Adrenal gland (tissue), 12 donors: Measurements from ENCODE around the gene CEP104. TPM values are rescaled to one million over a fixed set of nuclear protein-coding genes. Genes with fewer than 3 reads are reported as not detected.

ENCODE experiments used
- DNase-seq, 7 donors: peaks; one replicate each; pipeline ENCODE4 v3.0.0-alpha.2; 2019 to 2020
- H3K27ac ChIP-seq, 5 donors: fragments of 200-600 bp; sonication (generic) in 4 of 5; 1 replicate in 3 of 5; 2 replicates in 2 of 5; pipeline versions ENCODE4 v1.5.1 to v1.8.0; 2016 to 2020; ENCODE audit warnings: mild to moderate bottlenecking in 1 of 5
- H3K27me3 ChIP-seq: fragments of 200-600 bp; 2 replicates; pipeline ENCODE4 v1.8.0; 2021
- H3K36me3 ChIP-seq, 2 donors: fragments of 200-600 bp; replicated peaks in 1 of 2; 1 replicate in 1 of 2; 2 replicates in 1 of 2; pipeline versions ENCODE4 v1.5.1 to v1.8.0; 2018 to 2022
- H3K4me1 ChIP-seq, 2 donors: fragments of 200-600 bp; replicated peaks in 1 of 2; 1 replicate in 1 of 2; 2 replicates in 1 of 2; pipeline versions ENCODE4 v1.5.1 to v1.8.0; 2018 to 2021
- H3K4me3 ChIP-seq, 4 donors: fragments of 200-600 bp; sonication (generic) in 3 of 4; one replicate each; pipeline ENCODE4 v1.5.1; 2016 to 2018
- H3K9me3 ChIP-seq, 3 donors: fragments of 200-600 bp; sonication (generic) in 1 of 3; replicated peaks in 1 of 3; 1 replicate in 2 of 3; 2 replicates in 1 of 3; pipeline versions ENCODE4 v1.5.1 to v1.8.0; 2016 to 2021
- CTCF ChIP-seq, 6 experiments: fragments of 450-650 bp in 4 of 6; fragments of 200-600 bp in 2 of 6; sonication (generic) in 1 of 6; IDR thresholded peaks; 1 replicate in 5 of 6; 2 replicates in 1 of 6; pipeline versions ENCODE4 v1.5.1 to v1.8.0; 2016 to 2021; ENCODE audit warnings: antibody characterized with exemption in 6 of 6, mild to moderate bottlenecking in 2 of 6, moderate library complexity in 1 of 6
- POLR2A ChIP-seq, 2 donors: fragments of 450-650 bp; IDR thresholded peaks; one replicate each; pipeline ENCODE4 v1.6.1; 2017; ENCODE audit warnings: antibody characterized with exemption in 2 of 2, mild to moderate bottlenecking in 2 of 2, moderate library complexity in 1 of 2
- WGBS, 4 donors: extraction: QIAGEN DNeasy Blood & Tissue Kit in 2 of 4; methylation state at CpG; one replicate each; pipeline versions ENCODE4 v1.1.5 to v1.1.7; 2013 to 2017; 5-methylcytosine and 5-hydroxymethylcytosine counted together
- intact Hi-C, 2 donors: fragments of 100-400 bp; cut with DNase I; formaldehyde crosslinking; loops; one replicate each; pipeline versions ENCODE4 v1.14.1 to v1.15.0; 2022 to 2023
- polyA plus RNA-seq, 3 donors: library from polyadenylated mRNA; stranded (reverse); fragments of 200-250 nt in 2 of 3; fragments of 350-450 nt in 1 of 3; fragmentation: Illumina TruSeq in 1 of 3; extraction: RNeasy Lipid Tissue Mini Kit (QIAGEN cat#74804) in 1 of 3; gene quantifications; one replicate each; pipeline ENCODE4 v1.2.3, GENCODE V29; 2013 to 2014
- total RNA-seq, 9 donors: library from RNA; depleted of rRNA in 4 of 9; stranded (reverse); fragments of >200 nt in 4 of 9; fragments of 120-200 nt in 1 of 9; fragmentation: NEBNext Ultra II Directional in 1 of 9; extraction: Animal tissue kit (Norgen Biotek cat#: 25700) in 1 of 9; gene quantifications; one replicate each; pipeline versions ENCODE4 v1.1.0 to v1.2.4, GENCODE V29; 2013 to 2023
- donor health status: healthy with polysubstance abuse.
- donor health status: Bipolar disorder and iron deficiency.
- donor health status: DM: yes; HTN: yes; CAD: no.
- donor health status: DM: no; HTN: no; CAD: no.
- donor health status: DM: no; HTN: no; CAD: no.
- donor health status: DM: yes; HTN: yes; CAD: no.

The CEP104 gene
- total and polyA plus RNA-seq, 12 donors, result 13.6 to 80.9 (median 38.1) TPM

DNA sequence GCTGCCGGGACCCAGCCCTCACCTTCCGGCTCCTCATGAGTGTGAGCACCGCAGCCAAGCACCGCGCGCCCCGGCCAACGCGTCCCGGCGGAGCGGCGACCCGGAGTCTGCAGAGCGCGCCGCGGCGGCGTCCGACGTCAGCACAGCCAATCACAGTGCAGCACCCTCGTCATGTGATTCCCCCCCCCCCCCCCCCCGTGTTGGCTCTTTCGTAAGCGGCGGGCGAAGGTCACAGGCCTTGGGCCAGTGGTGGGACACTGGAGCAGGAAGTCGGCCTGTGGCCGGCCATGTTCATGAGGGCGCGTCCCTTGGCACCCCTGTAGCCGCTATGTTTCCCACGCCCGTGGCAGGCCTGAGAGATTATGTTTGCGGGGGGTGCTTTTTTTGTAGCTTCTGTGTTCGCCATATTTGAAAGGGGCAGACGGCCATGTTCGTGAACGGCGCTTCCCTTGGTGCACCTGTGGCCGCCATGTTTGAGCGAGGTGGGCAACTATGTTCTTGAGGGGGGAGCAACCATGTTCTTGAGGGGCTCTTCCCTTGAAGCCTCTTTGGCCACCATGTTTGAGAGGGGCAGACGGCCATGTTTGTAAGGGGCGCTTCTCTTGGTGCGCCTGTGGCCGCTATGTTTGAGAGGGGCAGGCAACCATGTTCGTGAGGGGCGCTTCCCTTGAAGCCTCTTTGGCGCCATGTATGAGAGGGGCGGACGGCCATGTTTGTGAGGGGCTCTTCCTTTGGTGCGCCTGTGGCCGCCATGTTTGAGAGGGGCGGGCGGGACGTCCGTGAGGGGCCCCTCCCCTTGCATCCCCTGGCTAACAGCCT lies 43.3 kb upstream of the CEP104 start, which contains the start of gene C1orf174:
TSS of gene C1orf174 (minus strand) at position 123 of the 819 bp plus-strand sequence. CDS start at position 37, 86 bp downstream.
- peak within 1 kb of the TSS; percentile 65 to 96 (median 93) for H3K27ac ChIP-seq
- intact Hi-C loops, result no loop called here
- H3K36me3 ChIP-seq, result no peaks in the 10 kb centered on the region
- TF ChIP-seq POLR2A (IDR thresholded peaks at IDR 0.05) (peak; percentile 72 to 81), CTCF (IDR thresholded peaks at IDR 0.05) (no peak)
- peak; percentile 93 to 99 (median 97) for DNase-seq
- 0% methylated on average over 21 to 58 of the region's 58 CpGs for WGBS, 4 donors
- peak within 1 kb of the TSS; percentile 53 to 88 (median 78) for H3K4me3 ChIP-seq
- H3K4me1 ChIP-seq, result peaks cover 6 to 11% of the 10 kb centered on the region in 2 donors
- H3K27me3 ChIP-seq, result no peaks in the 10 kb centered on the region
- peaks cover 0 to 8% (median 0%) of the 10 kb centered on the region in 3 donors for H3K9me3 ChIP-seq

GRCh38 chr1:3899754-3900149 lies 42.7 kb upstream of the CEP104 start:
- Histone ChIP-seq H3K9me3 (peaks cover 0 to 8% (median 0%) of the 10 kb centered on the region in 3 donors), H3K27me3 (no peaks in the 10 kb centered on the region), H3K4me1 (peaks cover 6 to 11% of the 10 kb centered on the region in 2 donors), H3K27ac (peak overlapping the region in 4 of 5 donors; percentile 93 to 96 (median 94)), H3K4me3 (peak overlapping the region; percentile 41 to 88 (median 70)), H3K36me3 (peaks cover 0 to 5% of the 10 kb centered on the region in 2 donors)
- DNase-seq, result peak in 1 of 7 donors; percentile 62
- intact Hi-C loops, result no loop called here
- no peak for TF ChIP-seq POLR2A (IDR thresholded peaks at IDR 0.05)
- TF ChIP-seq CTCF (IDR thresholded peaks at IDR 0.05), result peak in 1 of 6 experiments; percentile 6
- WGBS, 4 donors, result 0 to 1% (median 0%) methylated on average over 5 to 26 of the region's 26 CpGs; no CpG with 5 or more reads in 1 of the 4 donors

- H3K9me3 ChIP-seq, result peaks cover 0 to 8% (median 0%) of the 10 kb centered on the region in 3 donors
- peaks cover 6 to 11% of the 10 kb centered on the region in 2 donors for H3K4me1 ChIP-seq
- peak overlapping the region in 4 of 5 donors; percentile 93 to 96 (median 94) for H3K27ac ChIP-seq
- no peak for TF ChIP-seq POLR2A (IDR thresholded peaks at IDR 0.05)
- no peak for TF ChIP-seq CTCF (IDR thresholded peaks at IDR 0.05)
- intact Hi-C loops, result no loop called here
- H3K36me3 ChIP-seq, result peaks cover 0 to 5% of the 10 kb centered on the region in 2 donors
- peak in 1 of 7 donors; percentile 63 for DNase-seq
- H3K4me3 ChIP-seq, result peak overlapping the region; percentile 41 to 88 (median 70)
- 43 to 67% (median 52%) methylated on average over 8 to 10 of the region's 10 CpGs for WGBS, 4 donors
- no peaks in the 10 kb centered on the region for H3K27me3 ChIP-seq
Measured at GRCh38 chr1:3898994-3899753, 42.2 kb upstream of the CEP104 start.

DNA sequence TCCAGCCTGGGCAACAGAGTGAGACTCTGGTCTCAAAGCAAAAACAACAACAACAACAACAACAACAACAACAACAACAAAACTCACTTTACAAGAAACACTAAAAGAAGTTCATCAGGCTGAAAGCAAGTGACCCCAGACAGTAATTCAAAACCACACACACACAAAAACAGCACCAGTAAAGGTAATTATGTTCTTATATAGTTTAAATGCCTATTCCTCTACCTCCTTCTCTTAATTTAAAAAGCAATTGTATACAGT lies 41.4 kb upstream of the CEP104 start:
- no peak for DNase-seq
- intact Hi-C loops, result no loop called here

More for the DNA sequence above, 41.4 kb upstream of the CEP104 start:
- Histone ChIP-seq H3K27me3 (no peaks in the 10 kb centered on the region), H3K9me3 (peaks cover 0 to 8% (median 0%) of the 10 kb centered on the region in 3 donors), H3K4me3 (no peak overlapping the region), H3K27ac (no peak overlapping the region), H3K4me1 (peaks cover 6 to 11% of the 10 kb centered on the region in 2 donors), H3K36me3 (peaks cover 0 to 5% of the 10 kb centered on the region in 2 donors)
- no peak for TF ChIP-seq POLR2A (IDR thresholded peaks at IDR 0.05)
- no peak for TF ChIP-seq CTCF (IDR thresholded peaks at IDR 0.05)
